COLO829 (cell line): ENCODE data around the gene PLEKHA6.

Experiments
- DNase-seq: peaks from one replicate; pipeline ENCODE4 v3.0.0; 2012; ENCODE audit warnings: low spot score

The PLEKHA6 gene

GRCh38 chr1:204286315-204286714 is 73.4 kb downstream of the PLEKHA6 start:
- DNase-seq = no peak

- DNase-seq = no peak
These were observed 74.1 kb downstream of the PLEKHA6 start for GRCh38 chr1:204285436-204286305.

GRCh38 chr1:204284929-204285328 is 74.8 kb downstream of the PLEKHA6 start:
- DNase-seq = no peak

DNA sequence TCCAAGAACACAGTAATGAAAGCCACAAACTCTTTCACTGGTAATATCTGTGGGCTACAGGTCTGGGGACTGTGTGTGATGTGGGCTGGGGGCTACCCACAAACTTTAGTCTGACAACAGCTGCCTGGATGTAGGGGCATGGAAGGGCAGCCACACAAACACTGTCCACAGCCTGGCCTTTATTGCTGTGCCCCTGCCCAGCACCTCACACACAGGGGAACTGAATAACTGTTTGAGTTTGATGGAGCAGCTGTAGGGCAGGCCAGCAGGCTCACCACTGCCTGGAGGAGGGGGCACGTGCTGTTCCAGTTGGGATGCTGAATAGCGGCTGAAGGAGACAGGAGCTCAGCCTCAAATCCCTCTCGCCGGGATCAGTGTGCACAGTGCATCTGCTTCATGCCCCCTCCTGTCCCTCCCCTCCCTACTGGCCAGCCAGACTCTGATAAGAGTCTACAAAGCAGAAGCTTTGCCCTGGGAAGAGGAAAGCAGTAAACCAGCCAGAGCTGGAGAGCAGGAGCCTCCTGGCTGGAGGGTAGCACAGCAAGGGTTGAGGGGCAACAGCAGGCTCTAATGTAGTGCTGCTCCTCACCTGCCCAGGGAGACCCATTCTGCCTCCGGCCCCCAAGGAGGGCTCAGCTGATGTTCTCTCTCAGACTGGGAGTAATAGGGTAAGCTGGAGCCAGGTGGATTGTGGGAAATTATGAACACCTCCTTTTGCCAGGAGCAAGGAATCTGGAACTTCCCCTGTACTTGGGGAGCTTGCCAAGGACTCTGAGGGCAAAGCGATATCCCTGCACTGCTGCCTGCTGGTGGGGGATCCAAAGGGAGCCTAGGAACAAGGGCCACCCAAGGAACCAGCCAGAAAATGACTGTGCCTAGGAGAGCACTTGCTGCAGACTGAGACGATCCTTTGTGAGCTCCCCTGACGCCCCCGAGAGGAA is 75.7 kb downstream of the PLEKHA6 start:
- no peak for DNase-seq

- DNase-seq = no peak
These were observed 76.9 kb downstream of the PLEKHA6 start for GRCh38 chr1:204282761-204283221.

- no peak for DNase-seq
These were observed 79.4 kb downstream of the PLEKHA6 start for GRCh38 chr1:204280099-204280961.

GRCh38 chr1:204278958-204279357 is 80.8 kb downstream of the PLEKHA6 start:
- no peak for DNase-seq

- no peak for DNase-seq
These were observed 81.5 kb downstream of the PLEKHA6 start for GRCh38 chr1:204278251-204278650.

DNA sequence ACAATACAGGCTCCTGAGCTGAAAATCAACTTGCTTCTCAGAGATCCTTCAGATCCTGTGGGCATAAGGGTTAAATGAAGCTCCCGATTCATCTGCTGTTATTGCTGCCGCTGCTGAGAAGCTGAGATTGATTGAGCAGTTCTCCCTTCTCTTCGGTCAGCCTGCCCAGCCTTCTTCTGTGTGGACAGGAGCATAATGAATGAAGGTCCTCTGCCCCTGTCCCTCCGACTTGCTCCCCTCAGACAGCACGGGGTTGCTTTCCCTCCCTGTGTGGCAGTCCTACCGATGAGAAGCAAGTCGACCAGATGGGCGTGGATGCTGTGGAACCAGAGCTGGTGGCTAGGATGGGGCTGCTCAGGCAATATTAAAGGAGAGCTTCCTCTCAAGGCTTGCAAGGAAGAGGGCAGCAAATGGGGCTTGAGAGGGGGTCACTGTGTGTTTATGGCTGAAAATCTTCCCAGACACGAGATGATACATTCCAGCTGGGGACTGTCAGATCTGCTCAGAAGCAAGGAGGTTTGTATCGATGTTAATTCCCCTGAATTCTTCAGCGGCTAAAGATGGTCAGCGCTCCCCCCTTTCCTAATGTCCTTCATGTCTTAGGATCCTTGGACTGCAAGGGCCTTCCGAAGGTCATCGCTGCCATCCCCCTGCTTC is 82.0 kb downstream of the PLEKHA6 start:
- no peak for DNase-seq

DNA sequence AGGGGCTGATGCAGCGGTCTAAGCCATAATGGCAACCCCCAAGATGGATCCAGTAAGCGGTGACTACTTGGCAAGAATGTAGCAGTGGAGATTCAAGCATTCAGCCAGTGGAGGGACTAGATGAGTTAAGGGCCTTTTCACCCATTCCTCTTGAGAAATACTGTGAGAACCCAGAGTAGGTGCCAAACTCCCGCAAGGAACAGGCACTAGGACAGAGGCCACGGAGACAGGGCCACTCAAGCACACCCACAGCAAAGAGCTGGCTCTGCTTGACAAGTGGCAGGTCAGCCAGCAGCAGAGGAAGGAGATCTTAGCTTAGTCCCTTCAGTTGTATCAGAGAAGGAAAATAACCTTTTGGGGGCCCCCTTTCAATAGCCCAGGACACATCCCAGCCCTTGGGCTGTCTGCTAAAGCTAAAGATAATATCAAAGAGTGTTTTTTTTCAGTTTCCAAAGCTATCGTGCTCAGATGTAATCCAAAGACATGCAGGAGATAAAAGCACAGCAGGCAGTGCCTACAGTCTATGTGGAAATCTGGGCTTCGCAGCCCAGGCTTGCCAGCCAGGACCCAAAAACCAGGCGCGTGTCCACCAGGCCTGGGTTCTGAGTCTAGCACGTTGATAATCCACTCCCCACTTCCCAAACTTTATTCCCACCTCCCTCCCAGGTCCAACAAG is 83.9 kb downstream of the PLEKHA6 start:
- no peak for DNase-seq

DNA sequence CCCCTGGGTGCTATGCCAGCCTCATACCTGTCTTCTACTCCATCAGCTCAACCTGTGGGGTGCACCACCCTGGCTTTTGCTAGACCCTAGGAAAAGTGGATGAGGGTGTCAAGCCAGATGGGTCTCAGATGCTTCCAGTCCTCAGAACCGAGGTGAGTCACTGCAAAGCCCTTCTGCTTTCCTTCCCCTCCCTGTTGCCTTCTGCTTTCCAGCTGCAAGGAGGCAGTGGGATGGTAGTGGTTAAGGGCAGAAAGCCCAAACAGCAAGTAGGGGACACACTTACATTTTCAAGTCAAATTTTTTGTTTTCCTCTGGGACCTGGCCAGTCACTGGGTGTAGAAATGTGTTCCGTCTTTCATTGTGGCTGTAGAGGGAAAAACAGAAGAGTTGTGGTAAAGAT is 85.3 kb downstream of the PLEKHA6 start:
- no peak for DNase-seq

DNA sequence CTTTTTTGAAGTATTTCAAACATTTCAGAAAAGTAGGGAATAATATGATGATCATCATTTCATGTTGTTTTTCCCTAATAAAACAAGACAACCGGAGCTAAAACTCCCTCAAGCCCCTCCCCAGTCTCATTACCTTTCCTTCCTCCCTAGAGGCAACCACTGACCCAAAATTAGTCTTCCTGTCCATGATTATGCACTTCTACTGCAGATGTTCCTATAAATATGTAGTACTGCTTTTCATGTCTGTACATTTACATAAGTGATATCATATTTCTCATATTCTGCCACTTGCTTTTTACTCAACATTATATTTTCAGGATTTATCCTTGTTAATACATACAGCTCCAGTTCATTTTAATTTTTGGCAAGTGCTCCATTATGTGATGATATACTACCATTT is 87.2 kb downstream of the PLEKHA6 start:
- no peak for DNase-seq

DNA sequence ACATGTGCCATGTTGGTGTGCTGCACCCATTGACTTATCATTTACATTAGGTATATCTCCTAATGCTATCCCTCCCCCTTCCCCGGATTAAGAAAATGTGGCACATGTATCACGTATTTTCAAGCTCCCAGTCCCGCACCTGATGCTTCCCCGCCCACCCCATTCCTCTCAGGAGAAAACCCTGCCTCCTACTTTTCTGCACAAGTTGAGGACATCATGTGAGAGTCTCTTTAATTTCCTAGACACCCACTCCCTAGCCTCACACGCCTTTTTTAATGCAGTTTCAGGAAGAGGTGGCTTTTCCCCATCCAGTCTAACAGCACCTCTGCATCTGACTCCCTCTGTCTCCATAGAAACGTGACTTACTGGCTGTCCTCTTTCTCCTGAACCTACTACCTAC is 87.8 kb downstream of the PLEKHA6 start:
- no peak for DNase-seq

DNA sequence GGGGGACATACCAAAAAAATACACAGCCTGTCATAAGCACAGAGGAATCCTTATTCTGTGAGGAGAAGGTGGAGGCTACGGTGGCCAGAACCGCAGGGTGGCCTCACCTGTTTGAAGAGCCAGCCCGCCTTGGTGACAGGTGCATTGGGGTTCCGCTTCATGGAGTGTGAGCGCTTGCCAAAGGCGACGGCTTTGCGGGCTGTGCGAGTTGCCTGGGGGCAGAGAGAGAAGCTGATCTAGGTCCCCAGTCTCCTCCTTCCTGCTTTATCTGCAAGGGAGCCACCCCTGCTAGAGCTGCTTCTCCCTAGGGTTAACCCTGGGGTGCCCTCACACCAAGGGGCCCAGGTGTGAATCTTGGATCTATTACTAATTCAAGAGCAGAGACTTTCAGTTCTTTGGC is 91.6 kb downstream of the PLEKHA6 start:
- no peak for DNase-seq

DNA sequence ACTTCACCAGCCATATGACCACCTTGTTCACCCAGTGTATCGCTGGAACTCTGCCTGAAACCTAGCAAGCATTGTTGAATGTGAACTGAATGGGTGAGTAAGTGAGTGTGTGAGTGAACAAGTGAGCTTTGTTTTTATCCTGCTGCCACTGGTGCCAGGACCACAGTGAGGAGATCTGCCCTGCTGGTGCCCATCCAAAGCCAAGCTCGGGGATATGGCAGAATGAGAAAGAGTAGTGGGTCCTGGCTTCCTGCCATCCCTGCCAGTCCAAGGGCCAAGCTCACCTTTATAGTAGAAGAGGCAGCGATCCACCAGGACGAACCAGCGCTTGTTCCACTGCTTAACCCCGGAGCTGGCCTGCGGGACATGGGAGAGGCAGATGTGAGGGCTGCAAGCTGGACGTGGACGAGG is 92.5 kb downstream of the PLEKHA6 start:
- DNase-seq = no peak

DNA sequence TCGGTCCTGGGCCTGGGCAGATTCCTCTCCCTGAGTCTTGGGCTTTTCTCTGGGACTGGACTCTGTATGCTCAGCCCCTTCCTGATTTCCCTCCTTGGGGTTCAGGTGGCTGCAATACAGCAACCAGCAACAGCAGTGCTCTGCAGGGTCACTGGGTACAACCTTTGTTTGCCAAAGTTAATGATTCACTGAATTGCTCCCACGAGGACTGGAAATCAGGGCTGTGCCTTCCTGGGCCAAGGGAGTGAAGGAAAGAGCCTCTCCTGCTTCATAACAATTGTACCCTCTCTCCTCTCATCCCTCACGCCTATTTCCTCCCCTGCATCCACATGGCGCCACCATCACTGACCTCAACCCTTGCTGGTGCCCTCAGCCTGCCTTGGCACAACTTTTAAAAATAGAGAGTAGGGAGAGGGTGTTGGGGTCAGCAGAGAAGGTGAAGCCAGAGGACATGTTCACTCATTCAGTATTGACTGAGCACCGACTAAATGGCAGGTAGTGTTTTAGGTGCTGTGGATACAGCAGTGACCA is 93.2 kb downstream of the PLEKHA6 start:
- no peak for DNase-seq

GRCh38 chr1:204265665-204266064 is 94.1 kb downstream of the PLEKHA6 start:
- DNase-seq = no peak

- DNase-seq = no peak
These were observed 94.9 kb downstream of the PLEKHA6 start for GRCh38 chr1:204264805-204265204.

- no peak for DNase-seq
These were observed 96.3 kb downstream of the PLEKHA6 start for GRCh38 chr1:204263254-204263910.
